GM12878 (cell line): Measurements from ENCODE around the gene UGGT2. TPM values are rescaled to one million over a fixed set of nuclear protein-coding genes. Genes with fewer than 3 reads are reported as not detected.

Experiments used
- ATAC-seq: fragments of 200-7000 bp; cut with Tn5 transposase; 3 replicates; pipeline ENCODE4 v1.9.1; 2020; ENCODE audit warnings: mild to moderate bottlenecking, moderate library complexity
- BruUV-seq: library from RNA; stranded (reverse); fragments of 400-500 nt; replicated peaks from 2 replicates; lab custom pipeline; 2021; lab: Mats Ljungman, UMichigan
- CTCF ChIA-PET: fragments of 300-600 bp; sonication (Branson Sonifier 250); formaldehyde crosslinking; extraction: SDS; loops from one replicate; lab custom pipeline; 2021; ENCODE audit warnings: inconsistent platforms; lab: Yijun Ruan, JAX
- POLR2A ChIA-PET: fragments of 350-600 bp; formaldehyde crosslinking; extraction: SDS; loops from one replicate; lab custom pipeline; 2021; ENCODE audit warnings: inconsistent platforms; lab: Charles Lee
- RAD21 ChIA-PET: fragments of 300-600 bp; sonication (Branson Sonifier 250); formaldehyde crosslinking; loops from one replicate; lab custom pipeline; 2023; ENCODE audit warnings: antibody characterized with exemption; ENCODE audit not compliant: unreplicated experiment; lab: Charles Lee
- SMC1A ChIA-PET: fragments of 300-600 bp; sonication (Branson Sonifier 250); formaldehyde crosslinking; loops from one replicate; lab custom pipeline; 2023; ENCODE audit not compliant: unreplicated experiment, uncharacterized antibody; lab: Charles Lee
- DNase-seq: peaks from one replicate; pipeline ENCODE4 v3.0.0-alpha.2; 2011; ENCODE audit warnings: low read depth, low spot score
- FAIRE-seq: peaks from 3 replicates; lab custom pipeline; 2011; peaks lifted over from hg19 to GRCh38; lab: Jason Lieb, UNC
- H2AFZ ChIP-seq: 2 replicates; pipeline ENCODE4 v1.6.0; 2011; ENCODE audit warnings: low read depth, low read length, control low read depth; ENCODE audit not compliant: control insufficient read depth
- H3K27ac ChIP-seq: 2 replicates; pipeline ENCODE4 v1.5.1; 2011; ENCODE audit warnings: control low read depth; ENCODE audit not compliant: control insufficient read depth, insufficient read depth
- H3K27me3 ChIP-seq, 2 experiments: replicated peaks in 1 of 2; 2 replicates each; pipeline versions ENCODE4 v1.6.0 to v1.6.1; 2011; ENCODE audit warnings: low read length in 1 of 2; ENCODE audit not compliant: control insufficient read depth in 2 of 2, insufficient read depth in 2 of 2
- H3K36me3 ChIP-seq, 2 experiments: 2 replicates each; pipeline ENCODE4 v1.5.1; 2011; ENCODE audit warnings: low read length in 1 of 2; ENCODE audit not compliant: control insufficient read depth in 2 of 2, insufficient read depth in 2 of 2
- H3K4me1 ChIP-seq: 2 replicates; pipeline ENCODE4 v1.6.1; 2011; ENCODE audit warnings: mild to moderate bottlenecking, low read length, moderate library complexity, mixed read lengths; ENCODE audit not compliant: control insufficient read depth, insufficient read depth
- H3K4me2 ChIP-seq: 2 replicates; pipeline ENCODE4 v1.6.0; 2011; ENCODE audit warnings: control low read depth; ENCODE audit not compliant: control insufficient read depth, insufficient read depth
- H3K4me3 ChIP-seq: fragments of 200-600 bp; sonication (generic); 2 replicates; pipeline ENCODE4 v1.5.1; 2016
- H3K79me2 ChIP-seq: 2 replicates; pipeline ENCODE4 v1.6.0; 2011; ENCODE audit warnings: low read length; ENCODE audit not compliant: control insufficient read depth, insufficient read depth
- H3K9ac ChIP-seq: 2 replicates; pipeline ENCODE4 v1.8.0; 2011; ENCODE audit warnings: low read length, control low read depth, mixed read lengths; ENCODE audit not compliant: control insufficient read depth, insufficient read depth
- H3K9me3 ChIP-seq: replicated peaks from 3 replicates; pipeline ENCODE4 v1.5.1; 2011; ENCODE audit warnings: mild to moderate bottlenecking, low read length; ENCODE audit not compliant: control insufficient read depth, insufficient read depth
- H4K20me1 ChIP-seq: 2 replicates; pipeline ENCODE4 v1.6.0; 2011; ENCODE audit not compliant: control insufficient read depth, insufficient read depth
- CHD1 ChIP-seq: IDR thresholded peaks from 2 replicates; pipeline ENCODE4 v1.6.1; 2012; ENCODE audit warnings: low read depth, low read length, improper control_type of control experiment
- EED ChIP-seq: sonication (generic); IDR thresholded peaks from 2 replicates; pipeline ENCODE4 v1.6.1; 2016; ENCODE audit warnings: antibody characterized with exemption, low read depth
- EGR1 ChIP-seq, 2 experiments: IDR thresholded peaks; 1 replicate in 1 of 2; 2 replicates in 1 of 2; pipeline ENCODE4 v1.6.1; 2011 to 2012; ENCODE audit warnings: low read depth in 2 of 2, low read length in 2 of 2, borderline replicate concordance in 1 of 2, mild to moderate bottlenecking in 1 of 2, moderate library complexity in 1 of 2
- ETV6 ChIP-seq, 2 experiments: fragments of 450-650 bp in 1 of 2; IDR thresholded peaks in 1 of 2; conservative IDR thresholded peaks in 1 of 2; 2 replicates each; pipeline ENCODE4 v1.6.1; 2014; ENCODE audit warnings: antibody characterized with exemption in 1 of 2, borderline replicate concordance in 1 of 2, low read depth in 1 of 2, mild to moderate bottlenecking in 1 of 2, moderate library complexity in 1 of 2
- GATAD2B ChIP-seq: fragments of 450-650 bp; conservative IDR thresholded peaks from 2 replicates; pipeline ENCODE4 v1.6.1; 2017; ENCODE audit warnings: low read depth, mild to moderate bottlenecking, moderate library complexity
- IRF4 ChIP-seq: IDR thresholded peaks from 2 replicates; pipeline ENCODE4 v1.6.1; 2011; ENCODE audit warnings: low read depth, low read length
- KAT2A ChIP-seq: conservative IDR thresholded peaks from 2 replicates; pipeline ENCODE4 v1.6.1; 2011; ENCODE audit warnings: low read depth, low read length; ENCODE audit not compliant: control insufficient read depth
- NFYA ChIP-seq: IDR thresholded peaks from 2 replicates; pipeline ENCODE4 v1.6.1; 2011; ENCODE audit warnings: low read depth, mild to moderate bottlenecking, low read length, improper control_type of control experiment, borderline replicate concordance
- PAX8 ChIP-seq: fragments of 450-650 bp; IDR thresholded peaks from 2 replicates; pipeline ENCODE4 v1.6.1; 2017; ENCODE audit warnings: mild to moderate bottlenecking, moderate library complexity
- RAD21 ChIP-seq: IDR thresholded peaks from 2 replicates; pipeline ENCODE4 v1.6.1; 2011; ENCODE audit warnings: mild to moderate bottlenecking, low read depth, low read length, moderate library complexity; ENCODE audit not compliant: insufficient read depth
- REST ChIP-seq: IDR thresholded peaks from 2 replicates; pipeline ENCODE4 v1.6.1; 2012; ENCODE audit warnings: mild to moderate bottlenecking, low read depth, low read length
- SREBF2 ChIP-seq: IDR thresholded peaks from 2 replicates; pipeline ENCODE4 v1.6.1; 2012; ENCODE audit warnings: mild to moderate bottlenecking, low read length
- STAT1 ChIP-seq: fragments of 450-650 bp; conservative IDR thresholded peaks from 2 replicates; pipeline ENCODE4 v1.6.1; 2014; ENCODE audit warnings: antibody characterized with exemption, mild to moderate bottlenecking
- TAF1 ChIP-seq: IDR thresholded peaks from 2 replicates; pipeline ENCODE4 v1.6.1; 2011; ENCODE audit warnings: mild to moderate bottlenecking, low read depth, low read length, borderline replicate concordance
- ZNF384 ChIP-seq: IDR thresholded peaks from 2 replicates; pipeline ENCODE4 v1.6.1; 2012; ENCODE audit warnings: low read depth, mild to moderate bottlenecking, low read length, improper control_type of control experiment, borderline replicate concordance
- WGBS: methylation state at CpG from one replicate; pipeline ENCODE4 v1.1.6; 2016; ENCODE audit warnings: low lambda C conversion rate; ENCODE audit not compliant: insufficient replicate concordance, insufficient coverage; ENCODE audit errors: missing lambda C conversion rate; 5-methylcytosine and 5-hydroxymethylcytosine counted together
- in situ Hi-C: fragments of 300-500 bp; cut with MboI; formaldehyde crosslinking; loops from 9 replicates; pipeline ENCODE4 v1.14.3; 2018; ENCODE audit warnings: mixed read lengths
- intact Hi-C: fragments of 100-400 bp; cut with micrococcal nuclease; formaldehyde crosslinking; loops from one replicate; pipeline ENCODE4 v1.14.2; 2022; ENCODE audit not compliant: unreplicated experiment
- polyA plus RNA-seq, 11 experiments: library from polyadenylated mRNA; depleted of rRNA in 4 of 11; unstranded in 6 of 11; stranded (reverse) in 5 of 11; fragments of >200 nt; fragmentation: Nextera tagmentation in 4 of 11; fragmentation: Illumina TruSeq in 1 of 11; extraction: Ambion mirVana in 4 of 11; extraction: Trizol in 1 of 11; gene quantifications; 1 replicate in 1 of 11; 2 replicates in 10 of 11; pipeline versions ENCODE4 v1.2.1 to v1.2.3, GENCODE V29; 2011 to 2016; ENCODE audit warnings: inconsistent platforms in 2 of 11, missing spikeins in 2 of 11, low read depth in 1 of 11
- total RNA-seq, 4 experiments: library from RNA; depleted of rRNA in 3 of 4; stranded (reverse); fragments of >200 nt in 3 of 4; fragmentation: Illumina TruSeq in 1 of 4; extraction: Trizol in 1 of 4; gene quantifications; 2 replicates each; pipeline versions ENCODE4 v1.2.1 to v1.2.3, GENCODE V29; 2013 to 2021
- TF ChIP-seq, protein P1 (sequence below): IDR thresholded peaks from 2 replicates; pipeline ENCODE4 v1.6.1; 2012; ENCODE audit warnings: low read depth, low read length, improper control_type of control experiment
- TF ChIP-seq, protein P2 (sequence below): fragments of 450-650 bp; IDR thresholded peaks from 2 replicates; pipeline ENCODE4 v1.6.1; 2016; ENCODE audit warnings: mild to moderate bottlenecking

UGGT2 gene
- total and polyA plus RNA-seq, 10 of the 15 experiments (the other 5 are each of a cell fraction or from before 2014, with no cell fraction given): 4.9 to 29.0 (median 17.3) TPM

- Histone ChIP-seq H3K9ac (no peak overlapping the region), H3K27ac (no peak overlapping the region), H3K4me2 (no peak overlapping the region), H4K20me1 (no peaks in the 10 kb centered on the region), H3K9me3 (no peaks in the 10 kb centered on the region), H3K27me3 (no peaks in the 10 kb centered on the region), H2AFZ (no peak overlapping the region), H3K36me3 (no peaks in the 10 kb centered on the region; a peak in 1 of 4 replicates), H3K79me2 (no peaks in the 10 kb centered on the region), H3K4me1 (no peaks in the 10 kb centered on the region), H3K4me3 (no peak overlapping the region)
- intact Hi-C loops: no loop called here
- ChIA-PET CTCF (no interaction called here), RAD21 (no interaction called here), POLR2A (interaction anchor here (0.6 kb wide), 2 partner anchors 10 to 224 kb away, joined by 4 read pairs; no protein-coding TSS in a partner anchor), SMC1A (no interaction called here)
- BruUV-seq: no TSS peak
- DNase-seq (no peak), FAIRE-seq (no peak), ATAC-seq (no peak)
- in situ Hi-C loops: no loop called here
- WGBS: 95% methylated on average over 5 of the region's 5 CpGs
- TF ChIP-seq STAT1 (no peak), EGR1 (IDR thresholded peaks at IDR 0.05; ENCODE audit: borderline replicate concordance in 1 of 2, low read depth in 2 of 2, low read length in 2 of 2) (no peak), TAF1 (no peak), PAX8 (no peak), RAD21 (no peak), GATAD2B (no peak), ZNF384 (no peak), EED (no peak), NFYA (no peak), KAT2A (no peak), SREBF2 (no peak), CHD1 (no peak), ETV6 (conservative IDR thresholded peaks at IDR 0.05 in 1 of 2, IDR thresholded peaks at IDR 0.05 in 1 of 2; ENCODE audit: borderline replicate concordance in 1 of 2, low read depth in 1 of 2) (no peak), IRF4 (no peak), REST (no peak)
- TF ChIP-seq, protein P1, sequence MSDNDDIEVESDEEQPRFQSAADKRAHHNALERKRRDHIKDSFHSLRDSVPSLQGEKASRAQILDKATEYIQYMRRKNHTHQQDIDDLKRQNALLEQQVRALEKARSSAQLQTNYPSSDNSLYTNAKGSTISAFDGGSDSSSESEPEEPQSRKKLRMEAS: no peak
- TF ChIP-seq, protein P2, sequence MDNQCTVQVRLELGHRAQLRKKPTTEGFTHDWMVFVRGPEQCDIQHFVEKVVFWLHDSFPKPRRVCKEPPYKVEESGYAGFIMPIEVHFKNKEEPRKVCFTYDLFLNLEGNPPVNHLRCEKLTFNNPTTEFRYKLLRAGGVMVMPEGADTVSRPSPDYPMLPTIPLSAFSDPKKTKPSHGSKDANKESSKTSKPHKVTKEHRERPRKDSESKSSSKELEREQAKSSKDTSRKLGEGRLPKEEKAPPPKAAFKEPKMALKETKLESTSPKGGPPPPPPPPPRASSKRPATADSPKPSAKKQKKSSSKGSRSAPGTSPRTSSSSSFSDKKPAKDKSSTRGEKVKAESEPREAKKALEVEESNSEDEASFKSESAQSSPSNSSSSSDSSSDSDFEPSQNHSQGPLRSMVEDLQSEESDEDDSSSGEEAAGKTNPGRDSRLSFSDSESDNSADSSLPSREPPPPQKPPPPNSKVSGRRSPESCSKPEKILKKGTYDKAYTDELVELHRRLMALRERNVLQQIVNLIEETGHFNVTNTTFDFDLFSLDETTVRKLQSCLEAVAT: no peak
These were observed 188.1 kb downstream of the UGGT2 start for GRCh38 chr13:95865080-95865615.
